Pulmonary artery endothelial cell (primary cell): ENCODE results near the gene TMBIM6. TPM values are rescaled to one million over a fixed set of nuclear protein-coding genes. Genes with fewer than 3 reads are reported as not detected.
"Not testable (repeated sequence)": the region's sequence is repeated elsewhere in the genome, so short reads cannot be mapped to it uniquely, and the experiment has no call there.

Experiments
- DNase-seq: peaks from one replicate; pipeline ENCODE4 v3.0.0-alpha.2; 2011; ENCODE audit warnings: low read depth, low spot score
- total RNA-seq: library from RNA; depleted of rRNA; stranded (reverse); fragments of >200 nt; gene quantifications from 2 replicates; pipeline ENCODE4 v1.2.3, GENCODE V29; 2014

Gene TMBIM6
- total RNA-seq, 1 donor from 2014 or later: 333 TPM

DNA sequence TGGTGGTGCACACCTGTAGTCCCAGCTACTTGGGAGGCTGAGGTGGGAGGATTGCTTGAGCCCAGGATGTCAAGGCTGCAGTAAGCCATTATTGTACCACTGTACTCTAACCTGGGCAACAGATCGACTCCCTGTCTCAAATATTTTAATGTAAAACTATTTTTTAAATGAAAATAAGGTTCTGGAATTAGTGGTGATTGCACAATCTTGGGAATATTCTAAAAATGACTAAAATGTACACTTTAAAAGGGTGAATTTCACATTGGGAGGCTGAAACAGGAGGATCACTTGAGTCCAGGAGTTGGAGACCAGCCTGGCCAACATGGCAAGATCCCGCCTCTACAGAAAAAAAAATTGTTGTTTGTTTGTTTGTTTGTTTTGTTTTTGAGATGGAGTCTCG lies 12.9 kb upstream of the TMBIM6 start:
- no peak for DNase-seq

DNA sequence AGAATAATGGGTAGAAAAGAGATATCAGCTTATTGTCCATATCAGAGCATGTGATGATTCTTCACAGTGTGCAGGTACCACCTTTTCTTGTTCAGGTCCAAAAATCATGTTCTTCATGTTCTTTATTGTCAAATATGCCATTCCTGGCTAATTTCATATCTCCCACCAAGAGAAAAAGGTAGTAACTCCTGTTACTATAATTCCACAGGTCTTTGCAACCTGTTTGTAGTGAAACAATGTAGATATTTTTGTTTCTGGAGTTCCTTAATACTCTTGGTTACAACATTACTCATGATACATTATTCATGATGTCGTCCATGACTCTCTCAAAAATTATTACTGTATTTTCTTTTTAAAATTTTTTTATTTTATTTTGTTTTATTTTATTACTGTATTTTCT lies 11.3 kb upstream of the TMBIM6 start:
- DNase-seq: no peak

DNA sequence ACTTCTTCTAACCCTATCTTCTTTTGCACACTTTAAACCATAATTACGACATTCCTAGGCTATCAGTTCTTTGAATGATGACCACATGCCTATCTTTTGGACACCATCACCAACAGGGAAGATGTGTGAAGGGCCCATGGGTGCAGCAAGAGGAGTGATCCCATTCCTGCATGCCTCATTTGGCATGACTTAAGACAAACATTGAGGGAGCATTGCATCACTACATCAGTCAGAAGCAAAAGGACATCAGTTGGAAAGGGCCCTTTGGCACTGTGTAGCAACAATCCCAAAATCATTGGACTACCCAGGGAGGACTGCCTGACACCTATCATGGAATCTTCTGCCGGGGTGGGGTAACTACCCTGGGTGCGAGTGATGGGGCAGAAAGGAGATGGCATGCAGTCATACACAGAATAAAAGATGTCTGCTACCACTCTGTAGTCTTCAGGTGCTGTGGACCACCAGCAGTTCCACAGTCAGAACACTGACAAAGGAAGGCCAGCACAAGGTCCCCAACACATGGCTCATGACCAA lies 10.7 kb upstream of the TMBIM6 start:
- DNase-seq: no peak

DNA sequence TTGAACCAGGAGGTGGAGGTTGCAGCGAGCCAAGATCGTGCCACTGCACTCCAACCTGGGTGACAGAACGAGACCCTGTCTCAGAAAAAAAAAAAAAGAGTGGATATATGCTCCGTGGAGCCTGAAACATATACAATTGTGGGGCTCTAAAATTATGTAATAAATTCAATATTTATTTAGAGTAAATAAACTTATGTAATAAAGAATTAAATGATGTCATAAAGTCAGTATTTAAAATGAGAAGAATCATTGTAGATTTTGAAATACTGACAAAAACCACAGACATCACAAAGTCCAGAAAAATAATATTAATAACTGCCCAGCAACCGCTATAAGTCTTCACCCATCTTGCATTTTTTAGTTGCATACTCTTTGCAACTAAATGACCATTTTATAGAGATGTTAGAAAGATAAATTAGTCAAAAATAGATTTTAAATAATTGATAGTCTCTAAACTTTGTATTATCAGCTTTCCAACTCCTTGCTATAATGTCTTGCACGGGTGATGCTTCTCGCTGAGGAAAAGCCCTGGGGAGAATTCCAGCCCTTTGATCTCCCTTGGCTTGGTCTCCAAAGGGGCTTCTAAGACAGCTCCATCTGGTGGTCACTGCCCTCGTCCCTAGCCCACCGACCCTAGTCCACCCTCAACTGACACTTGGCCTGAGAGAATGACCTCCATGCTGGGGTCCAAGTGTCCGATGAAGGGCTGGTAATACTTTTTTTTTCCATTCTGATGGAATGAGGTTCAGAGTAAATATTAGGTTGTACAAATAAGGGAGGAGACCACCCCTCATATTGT lies 7.9 kb upstream of the TMBIM6 start:
- DNase-seq: no peak

DNA sequence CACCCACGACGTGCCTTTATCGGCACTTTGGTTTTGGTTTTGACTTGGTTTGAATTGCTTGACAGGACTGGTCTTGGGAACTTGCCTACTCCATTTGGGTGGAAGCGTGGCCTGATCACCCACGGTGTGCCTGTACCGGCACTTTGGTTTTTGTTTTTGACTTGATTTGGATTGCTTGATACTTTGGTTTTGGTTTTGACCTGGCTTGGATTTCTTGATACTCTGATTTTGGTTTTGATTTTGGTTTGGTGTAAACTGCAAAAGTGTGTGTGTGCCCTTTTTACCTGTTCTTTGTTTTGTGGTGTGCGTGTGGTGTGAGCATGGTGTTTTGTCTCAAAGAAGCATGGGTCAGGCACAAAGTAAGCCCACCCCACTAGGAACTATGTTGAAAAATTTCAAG lies 6.5 kb upstream of the TMBIM6 start:
- not testable (repeated sequence) for DNase-seq

DNA sequence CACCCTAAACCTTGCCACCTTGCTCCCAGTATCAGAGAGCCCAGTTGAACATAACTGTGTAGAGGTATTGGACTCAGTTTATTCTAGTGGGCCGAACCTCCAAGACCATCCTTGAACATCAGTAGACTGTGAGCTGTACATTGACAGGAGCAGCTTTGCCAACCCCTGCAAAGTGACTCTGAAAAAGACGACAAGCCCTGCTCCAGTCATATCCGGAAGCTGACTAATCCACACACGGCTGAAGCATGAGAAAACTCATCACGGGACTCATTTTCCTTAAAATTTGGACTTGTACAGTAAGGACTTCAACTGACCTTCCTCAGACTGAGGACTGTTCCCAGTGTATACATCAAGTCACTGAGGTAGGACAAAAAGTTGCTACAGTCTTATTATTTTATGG lies 2.6 kb upstream of the TMBIM6 start:
- peak; percentile 22 for DNase-seq

DNA sequence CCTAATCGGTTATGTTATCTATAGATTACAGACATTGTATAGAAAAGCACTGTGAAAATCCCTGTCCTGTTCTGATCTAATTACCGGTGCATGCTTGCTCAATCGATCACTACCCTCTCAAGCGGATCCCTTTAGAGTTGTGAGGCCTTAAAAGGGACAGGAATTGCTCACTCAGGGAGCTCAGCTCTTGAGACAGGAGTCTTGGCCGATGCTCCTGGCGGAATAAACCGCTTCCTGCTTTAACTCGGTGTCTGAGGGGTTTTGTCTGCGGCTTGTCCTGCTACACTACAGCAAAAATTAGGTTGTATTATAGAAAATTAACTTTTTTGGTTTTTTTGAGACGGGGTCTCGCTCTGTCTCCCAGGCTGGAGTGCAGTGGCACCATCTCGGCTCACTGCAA lies 1.1 kb upstream of the TMBIM6 start:
- DNase-seq: not testable (repeated sequence)

DNA sequence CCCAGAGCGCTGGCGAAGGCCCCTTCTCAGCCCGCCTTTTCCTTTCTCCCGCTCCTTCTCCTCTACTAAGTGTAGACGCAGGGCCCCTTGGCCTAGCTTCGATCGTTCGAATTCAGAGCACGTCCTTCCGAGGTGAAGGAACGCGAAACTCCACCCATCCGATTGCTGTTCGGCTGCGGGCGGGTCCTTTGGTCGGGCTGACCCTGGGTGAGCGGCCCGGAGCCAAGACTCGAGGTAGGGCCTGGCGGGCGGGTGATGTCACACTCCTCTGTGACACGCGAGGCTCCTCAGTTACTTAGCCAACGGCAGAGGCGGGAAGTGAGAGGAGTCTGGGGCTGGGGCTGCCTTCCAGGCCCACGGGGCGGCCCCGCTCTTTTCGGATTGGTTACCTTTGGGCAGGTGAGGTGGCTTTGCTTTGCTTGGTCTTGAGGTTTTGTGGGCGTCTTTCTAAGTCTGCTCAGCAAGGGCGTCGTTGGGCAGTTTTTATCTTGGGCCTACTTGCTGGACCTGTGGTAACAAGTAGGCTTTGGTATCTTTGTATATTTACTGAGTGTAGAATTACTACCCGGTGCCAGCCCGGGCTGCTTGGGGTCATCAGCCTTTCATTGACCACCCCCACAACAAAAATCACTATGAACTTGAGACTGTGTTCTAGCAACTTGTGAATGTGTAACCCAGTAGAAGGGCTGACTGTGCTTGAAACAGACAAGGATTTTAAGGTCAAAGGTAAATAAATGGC lies 694 bp downstream of the TMBIM6 start:
- DNase-seq: peak; percentile 60

DNA sequence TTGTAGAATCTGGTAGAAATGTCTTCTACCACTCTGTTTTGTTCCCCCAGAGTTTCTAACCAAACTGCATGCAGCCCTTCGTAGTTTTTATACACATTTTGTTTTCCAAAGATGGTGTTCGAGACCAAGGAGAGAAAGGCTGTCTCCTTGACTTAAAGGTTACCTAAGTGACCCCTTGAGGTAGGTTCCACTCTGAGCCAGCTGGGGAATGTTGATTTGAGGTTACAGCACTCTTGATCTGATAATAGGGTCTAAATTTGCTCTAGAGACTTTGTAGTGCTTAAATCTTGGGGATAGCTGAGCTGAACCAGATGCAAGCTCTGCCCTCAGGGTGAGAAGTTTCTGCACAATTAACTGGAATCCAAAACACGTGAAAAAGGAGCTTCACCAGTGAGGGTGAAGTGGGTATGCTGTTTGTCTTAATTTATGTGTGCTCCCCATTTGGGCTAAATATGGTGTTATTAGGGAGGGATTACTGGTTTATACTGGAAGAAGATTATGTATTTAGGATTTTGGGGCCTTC lies 3.1 kb downstream of the TMBIM6 start:
- no peak for DNase-seq

DNA sequence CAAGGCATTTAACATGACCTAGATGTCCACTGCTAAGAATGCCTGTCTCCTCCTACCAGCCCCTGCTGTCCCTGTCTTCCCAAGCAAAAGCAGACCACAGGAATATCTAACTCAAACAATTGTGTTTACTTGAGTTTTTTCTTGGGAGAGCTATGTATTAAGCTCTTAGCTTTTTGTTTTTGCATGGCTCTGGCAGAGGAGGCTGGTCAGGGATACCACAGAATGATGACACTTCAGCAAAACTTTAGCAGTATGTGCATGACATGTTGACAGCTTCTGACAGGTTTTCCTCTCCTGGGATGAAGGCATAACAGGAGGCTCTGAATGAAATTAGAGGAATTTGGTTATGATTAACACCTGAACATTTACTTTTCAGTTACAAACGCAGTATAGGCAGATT lies 6.9 kb downstream of the TMBIM6 start:
- DNase-seq: no peak

DNA sequence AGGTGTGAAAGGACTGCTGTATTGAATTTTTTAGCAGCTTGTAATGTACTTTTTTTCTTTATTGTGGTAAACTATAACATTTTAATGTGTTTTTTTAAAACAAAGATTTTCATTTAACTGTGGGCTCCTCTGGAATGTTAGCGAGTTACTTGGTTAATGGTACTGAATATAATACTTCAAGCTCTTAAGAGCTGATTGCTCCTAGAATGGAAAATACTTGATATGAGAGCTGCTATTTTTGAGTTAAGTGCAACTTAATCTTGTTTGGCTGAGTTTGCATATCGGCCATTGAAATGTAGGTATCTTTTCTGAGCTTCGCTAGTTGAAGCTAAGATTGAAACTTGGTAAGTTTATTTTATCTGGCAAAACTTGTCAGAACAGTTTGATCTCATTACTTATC lies 7.4 kb downstream of the TMBIM6 start:
- DNase-seq: no peak

DNA sequence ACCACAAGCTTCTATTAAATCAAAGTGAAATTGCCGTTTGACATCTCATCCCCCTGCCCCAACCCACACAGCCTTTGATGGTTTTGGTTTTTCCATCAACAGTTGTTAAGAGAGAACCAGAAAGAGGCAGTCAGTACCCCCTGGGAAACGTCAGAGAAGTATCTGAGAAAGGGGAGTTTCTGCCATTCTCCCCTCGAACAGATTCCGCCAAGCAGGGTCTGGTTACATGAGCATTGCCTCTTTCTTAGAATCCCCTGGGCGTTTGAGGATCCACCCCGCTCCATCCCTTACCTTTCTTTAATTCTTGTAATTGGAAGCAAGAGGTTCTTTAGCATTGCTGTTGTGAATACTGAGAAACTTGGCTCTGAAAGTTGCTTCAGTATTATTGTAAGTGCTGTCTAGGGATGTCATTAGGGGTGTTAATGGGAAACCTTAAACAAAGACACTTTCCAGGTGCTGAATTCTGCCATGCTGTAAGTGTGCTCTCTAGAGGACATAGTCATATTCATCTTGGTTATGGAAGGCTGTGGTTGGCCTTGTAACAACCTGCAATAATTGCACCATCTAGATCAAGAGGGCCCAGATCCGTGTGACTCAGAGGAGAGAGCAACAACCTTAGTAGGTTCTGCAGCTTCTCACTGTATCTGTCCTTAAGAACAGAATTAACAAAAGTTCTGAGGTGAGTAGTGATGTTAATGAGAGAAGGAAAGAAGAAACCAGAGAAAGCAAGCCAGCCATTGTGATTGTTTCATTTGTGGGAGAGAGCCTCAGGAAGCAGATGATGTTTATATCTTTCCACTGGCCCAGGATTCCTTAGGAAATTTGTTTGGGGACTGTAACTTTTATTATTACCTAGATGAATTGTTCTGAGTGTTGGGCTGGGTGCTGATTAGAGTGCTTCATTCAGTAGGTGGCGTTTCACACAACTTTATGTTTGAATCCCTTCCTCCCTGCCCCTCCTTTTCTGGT lies 9.0 kb downstream of the TMBIM6 start:
- DNase-seq: no peak

DNA sequence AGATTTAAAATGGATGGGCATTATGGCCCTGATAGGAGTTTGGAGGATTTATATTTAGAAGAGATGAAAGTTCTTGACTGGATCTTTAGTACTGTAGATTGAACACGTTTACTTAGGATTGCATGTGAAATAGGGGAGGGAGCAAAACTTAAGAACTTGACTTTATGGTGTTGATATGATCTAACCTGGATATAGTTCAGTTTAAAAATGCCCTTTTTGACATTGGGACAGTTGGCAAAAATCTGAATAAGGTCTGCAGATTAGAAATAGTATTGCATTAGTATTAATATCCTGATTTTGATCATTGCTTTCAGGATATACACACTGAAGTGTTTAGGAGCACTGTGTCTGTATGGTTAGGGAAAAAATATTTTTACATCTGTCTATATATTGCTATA lies 9.6 kb downstream of the TMBIM6 start:
- no peak for DNase-seq

DNA sequence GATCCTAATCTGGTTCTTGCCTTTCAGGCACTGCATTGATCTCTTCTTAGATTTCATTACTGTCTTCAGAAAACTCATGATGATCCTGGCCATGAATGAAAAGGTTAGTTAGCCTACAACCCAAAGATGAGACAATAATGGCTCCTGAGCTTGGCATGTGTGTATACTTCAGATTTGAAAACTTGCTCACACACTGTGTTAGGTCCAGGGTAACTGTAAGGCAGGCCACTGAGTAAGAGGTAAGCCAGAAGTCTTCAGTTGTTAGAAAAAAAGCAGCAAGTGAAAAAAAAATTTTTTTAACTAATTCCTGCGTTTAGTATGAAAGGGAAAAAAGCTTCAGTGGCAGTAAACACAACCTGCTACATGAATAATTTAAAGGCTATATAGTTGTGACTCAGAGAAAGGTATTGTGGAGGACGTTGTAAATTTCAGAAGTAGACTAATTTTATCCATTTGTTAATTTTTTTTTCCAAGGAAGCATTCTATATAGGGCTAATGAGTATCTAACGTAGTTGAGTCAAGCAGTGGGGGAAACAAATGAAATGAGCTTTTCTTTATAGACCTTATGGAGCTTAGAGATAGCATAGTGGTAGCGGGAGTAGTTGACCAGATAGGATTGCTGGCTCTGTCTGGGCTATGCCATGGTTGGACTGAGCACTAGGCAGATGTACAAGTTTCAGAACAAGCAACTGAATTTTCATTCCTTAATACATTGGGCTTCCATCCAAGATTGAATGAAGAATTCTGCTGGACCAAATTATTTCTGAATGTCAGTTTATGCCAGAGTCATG lies 20.5 kb downstream of the TMBIM6 start:
- no peak for DNase-seq

DNA sequence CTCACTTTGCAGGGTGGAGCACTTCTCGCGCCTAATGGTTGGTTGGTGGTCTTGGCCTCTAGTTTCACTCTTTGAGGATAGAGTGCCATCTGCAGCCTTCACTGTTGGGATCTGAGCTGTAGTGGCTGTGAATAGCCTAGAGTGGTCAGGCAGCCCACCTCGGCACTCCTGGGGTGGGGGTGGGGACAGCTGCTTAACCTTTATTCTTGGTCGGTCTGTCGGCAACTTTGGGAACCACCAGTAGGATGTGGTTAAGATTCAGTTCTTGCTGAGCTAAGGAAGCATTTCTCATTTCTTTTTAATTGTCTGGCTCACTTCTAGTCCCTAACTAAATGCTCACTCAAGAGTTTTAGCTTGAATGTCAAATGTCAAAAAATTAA lies 21.1 kb downstream of the TMBIM6 start:
- no peak for DNase-seq

DNA sequence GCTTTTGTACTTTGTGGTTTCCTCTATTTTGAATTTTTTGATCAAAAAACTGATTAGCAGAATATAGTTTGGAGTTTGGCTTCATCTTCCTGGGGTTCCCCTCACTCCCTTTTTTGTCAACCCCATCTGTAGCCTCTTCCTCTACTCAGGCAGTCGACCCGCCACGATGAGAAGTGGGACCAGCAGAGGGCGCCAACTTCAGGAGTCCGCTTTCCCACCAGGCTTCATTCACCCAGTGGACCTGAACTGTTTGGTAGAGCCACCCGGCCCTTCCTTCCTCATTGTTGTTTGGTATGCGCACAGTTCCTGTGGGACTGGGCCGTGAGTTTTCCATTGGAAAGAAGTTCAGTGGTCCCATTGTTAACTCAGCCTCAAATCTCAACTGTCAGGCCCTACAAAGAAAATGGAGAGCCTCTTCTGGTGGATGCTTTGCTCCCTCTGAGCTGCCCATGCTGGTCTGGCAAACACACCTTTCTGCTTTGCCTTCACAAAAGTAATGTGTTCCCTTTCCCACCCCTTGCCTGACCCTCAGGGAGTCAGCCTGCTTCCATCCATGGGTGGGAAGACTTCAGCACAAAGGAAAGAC lies 21.7 kb downstream of the TMBIM6 start:
- peak; percentile 52 for DNase-seq

DNA sequence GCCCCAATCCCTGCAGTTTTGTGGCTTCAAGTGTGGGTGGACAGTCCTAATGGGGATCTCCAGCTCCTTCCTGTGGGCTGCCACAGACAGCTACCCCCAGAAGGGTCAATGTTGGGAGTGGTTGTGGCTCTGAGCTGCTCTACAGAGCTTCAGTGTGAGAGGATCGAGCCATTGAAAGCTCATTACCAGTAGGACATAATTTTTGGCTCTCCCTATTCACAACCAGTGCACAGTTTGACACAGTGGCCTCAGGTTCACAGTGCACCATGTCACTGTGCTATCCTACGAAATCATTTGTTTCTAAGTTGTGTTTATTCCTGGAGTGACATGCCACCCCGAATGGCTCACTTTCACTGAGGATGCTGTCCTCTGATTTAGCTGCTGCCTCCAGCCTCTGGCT lies 22.8 kb downstream of the TMBIM6 start:
- no peak for DNase-seq

DNA sequence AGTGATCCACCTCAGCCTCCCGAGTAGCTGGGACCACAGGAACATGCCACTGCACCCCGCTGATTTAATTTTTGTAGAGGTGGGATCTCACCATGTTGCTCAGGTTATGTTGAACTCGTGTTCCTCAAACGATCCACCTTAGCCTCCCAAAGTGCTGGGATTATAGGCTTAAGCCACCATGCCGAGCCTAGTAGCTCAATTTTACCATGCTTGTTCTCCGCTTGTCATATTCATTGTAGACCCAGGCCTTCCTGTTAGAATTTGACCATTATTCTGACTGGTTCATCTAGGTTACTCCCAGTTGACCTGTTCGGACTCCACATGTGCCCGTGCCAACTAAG lies 24.7 kb downstream of the TMBIM6 start:
- no peak for DNase-seq

DNA sequence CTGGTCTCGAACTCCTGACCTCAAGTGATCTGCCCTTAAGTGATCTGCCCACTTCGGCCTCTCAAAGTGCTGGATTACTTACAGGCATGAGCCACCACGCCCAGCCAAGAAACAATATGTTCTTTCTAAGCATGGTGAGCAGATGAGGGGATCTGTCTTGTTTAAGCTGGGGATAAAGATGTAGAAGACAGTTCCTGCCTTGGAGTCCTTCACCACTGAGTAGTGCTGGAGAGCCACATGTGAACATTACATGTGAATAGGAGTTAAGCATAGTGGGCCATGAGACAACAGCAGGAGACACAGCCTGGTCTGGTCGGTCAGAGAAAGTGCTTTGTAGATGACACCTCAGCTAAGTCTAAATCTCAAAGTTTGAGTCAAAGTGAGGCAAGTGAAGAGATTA lies 26.0 kb downstream of the TMBIM6 start:
- no peak for DNase-seq

DNA sequence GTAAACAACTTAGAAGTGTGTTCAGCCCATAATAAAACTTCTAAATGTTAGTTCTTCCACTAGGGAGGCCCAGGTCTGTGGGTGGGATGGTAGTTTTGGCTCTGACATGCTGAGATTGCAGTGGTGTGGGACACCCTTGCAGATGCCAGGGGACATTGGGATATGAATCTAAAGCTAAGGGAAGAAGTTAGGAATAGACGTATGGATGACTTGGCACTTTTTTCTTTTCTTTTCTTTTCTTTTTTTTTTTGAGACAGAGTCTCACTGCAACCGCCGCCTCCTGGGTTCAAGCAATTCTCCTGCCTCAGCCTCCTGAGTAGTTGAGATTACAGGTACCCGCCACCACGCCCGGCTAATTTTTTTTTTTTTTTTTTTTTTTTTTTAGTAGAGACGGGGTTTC lies 31.7 kb downstream of the TMBIM6 start:
- not testable (repeated sequence) for DNase-seq
